ENCODE data around the gene ANO1. TPM values are rescaled to one million over a fixed set of nuclear protein-coding genes. Genes with fewer than 3 reads are reported as not detected.

Gene ANO1
- total RNA-seq, 1 experiment from 2014 or later: 41.7 TPM

DNA sequence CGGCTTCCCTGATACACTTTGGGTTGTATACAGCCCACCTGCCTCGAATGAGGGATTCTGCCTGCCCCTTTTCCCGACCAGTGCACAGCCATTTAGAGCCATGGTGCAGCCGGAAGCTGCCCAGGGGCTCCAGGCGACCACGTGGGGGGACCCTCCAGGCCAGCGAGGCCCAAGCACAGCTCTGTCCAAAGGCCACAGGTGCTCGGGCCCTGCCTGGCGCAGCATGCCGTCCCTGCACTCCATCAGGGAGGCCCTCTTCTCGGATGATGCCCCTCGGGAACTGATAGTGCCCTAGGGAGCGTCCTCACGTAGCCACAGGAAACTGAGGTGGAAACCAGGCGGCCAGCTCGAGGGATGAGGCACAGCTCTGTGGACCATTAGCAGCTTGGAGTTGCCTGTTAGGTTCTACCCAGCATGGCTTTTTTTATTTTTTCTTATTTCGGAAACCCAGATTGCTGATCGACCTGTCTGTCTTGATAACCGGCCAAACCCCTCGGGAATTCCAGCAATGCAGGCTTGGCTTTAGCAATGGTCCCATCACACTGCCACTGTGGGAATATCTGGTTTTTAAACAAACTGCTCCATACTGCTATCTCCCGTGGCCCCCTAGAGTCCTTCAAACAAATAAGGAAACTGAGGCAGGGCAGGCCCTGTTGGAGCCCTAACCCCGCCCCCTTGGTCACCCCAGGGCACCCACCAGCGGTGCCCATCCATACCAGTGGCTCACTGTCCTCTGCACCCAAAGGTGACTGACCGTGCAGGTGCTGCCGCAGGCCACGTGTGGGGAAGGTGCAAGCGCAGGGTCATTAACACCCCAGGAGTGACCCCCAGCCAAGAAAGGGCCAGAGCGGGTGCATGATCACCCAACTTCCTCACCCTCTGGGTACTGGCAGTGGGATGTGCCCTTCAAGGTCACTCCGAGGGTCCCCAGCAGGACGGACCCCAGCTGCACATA is 8.0 kb downstream of the ANO1 start:
- Histone ChIP-seq H3K9ac (ENCODE audit: low read length) (no peak overlapping the region), H3K9me2 (ENCODE audit: insufficient read depth) (no peaks in the 10 kb centered on the region), H3K9me3 (ENCODE audit: control insufficient read depth in 1 of 2, insufficient read depth in 1 of 2, low read depth in 1 of 2, low read length in 2 of 2) (no peaks in the 10 kb centered on the region), H3K4me2 (ENCODE audit: low read length) (no peak overlapping the region), H3K79me2 (ENCODE audit: insufficient read depth, low read length) (peaks cover 27% of the 10 kb centered on the region; the same call in 1 of the 2 replicates), H3K4me1 (ENCODE audit: control insufficient read depth in 1 of 2, insufficient read depth in 2 of 2, low read length in 2 of 2) (peaks cover 3 to 10% of the 10 kb centered on the region in 2 experiments), H2AFZ (ENCODE audit: low read depth, low read length, poor library complexity, severe bottlenecking) (no peak overlapping the region), H4K20me1 (ENCODE audit: insufficient read depth) (no peaks in the 10 kb centered on the region), H3K27ac (ENCODE audit: low read depth, low read length) (no peak overlapping the region), H3K27me3 (ENCODE audit: insufficient read depth, low read length) (no peaks in the 10 kb centered on the region), H3K4me3 (replicated peaks in 1 of 2; ENCODE audit: low read depth in 1 of 2, low read length in 2 of 2) (no peak overlapping the region), H3K36me3 (ENCODE audit: control insufficient read depth in 1 of 2, insufficient read depth in 2 of 2, low read length in 2 of 2) (no peaks in the 10 kb centered on the region; a peak in 1 of 4 replicates)
- TF ChIP-seq EZH2phosphoT487 (IDR thresholded peaks at IDR 0.05; ENCODE audit: borderline replicate concordance): no peak
- TF ChIP-seq, protein P1, sequence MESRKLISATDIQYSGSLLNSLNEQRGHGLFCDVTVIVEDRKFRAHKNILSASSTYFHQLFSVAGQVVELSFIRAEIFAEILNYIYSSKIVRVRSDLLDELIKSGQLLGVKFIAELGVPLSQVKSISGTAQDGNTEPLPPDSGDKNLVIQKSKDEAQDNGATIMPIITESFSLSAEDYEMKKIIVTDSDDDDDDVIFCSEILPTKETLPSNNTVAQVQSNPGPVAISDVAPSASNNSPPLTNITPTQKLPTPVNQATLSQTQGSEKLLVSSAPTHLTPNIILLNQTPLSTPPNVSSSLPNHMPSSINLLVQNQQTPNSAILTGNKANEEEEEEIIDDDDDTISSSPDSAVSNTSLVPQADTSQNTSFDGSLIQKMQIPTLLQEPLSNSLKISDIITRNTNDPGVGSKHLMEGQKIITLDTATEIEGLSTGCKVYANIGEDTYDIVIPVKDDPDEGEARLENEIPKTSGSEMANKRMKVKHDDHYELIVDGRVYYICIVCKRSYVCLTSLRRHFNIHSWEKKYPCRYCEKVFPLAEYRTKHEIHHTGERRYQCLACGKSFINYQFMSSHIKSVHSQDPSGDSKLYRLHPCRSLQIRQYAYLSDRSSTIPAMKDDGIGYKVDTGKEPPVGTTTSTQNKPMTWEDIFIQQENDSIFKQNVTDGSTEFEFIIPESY (IDR thresholded peaks at IDR 0.05; ENCODE audit: extremely low read depth, insufficient replicate concordance, low read length): no peak
- TF ChIP-seq FOSL1 (IDR thresholded peaks at IDR 0.05; ENCODE audit: low read depth): no peak
- TF ChIP-seq, protein P2, sequence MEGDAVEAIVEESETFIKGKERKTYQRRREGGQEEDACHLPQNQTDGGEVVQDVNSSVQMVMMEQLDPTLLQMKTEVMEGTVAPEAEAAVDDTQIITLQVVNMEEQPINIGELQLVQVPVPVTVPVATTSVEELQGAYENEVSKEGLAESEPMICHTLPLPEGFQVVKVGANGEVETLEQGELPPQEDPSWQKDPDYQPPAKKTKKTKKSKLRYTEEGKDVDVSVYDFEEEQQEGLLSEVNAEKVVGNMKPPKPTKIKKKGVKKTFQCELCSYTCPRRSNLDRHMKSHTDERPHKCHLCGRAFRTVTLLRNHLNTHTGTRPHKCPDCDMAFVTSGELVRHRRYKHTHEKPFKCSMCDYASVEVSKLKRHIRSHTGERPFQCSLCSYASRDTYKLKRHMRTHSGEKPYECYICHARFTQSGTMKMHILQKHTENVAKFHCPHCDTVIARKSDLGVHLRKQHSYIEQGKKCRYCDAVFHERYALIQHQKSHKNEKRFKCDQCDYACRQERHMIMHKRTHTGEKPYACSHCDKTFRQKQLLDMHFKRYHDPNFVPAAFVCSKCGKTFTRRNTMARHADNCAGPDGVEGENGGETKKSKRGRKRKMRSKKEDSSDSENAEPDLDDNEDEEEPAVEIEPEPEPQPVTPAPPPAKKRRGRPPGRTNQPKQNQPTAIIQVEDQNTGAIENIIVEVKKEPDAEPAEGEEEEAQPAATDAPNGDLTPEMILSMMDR (IDR thresholded peaks at IDR 0.05 in 2 of 3, conservative IDR thresholded peaks at IDR 0.05 in 1 of 3; ENCODE audit: borderline replicate concordance in 1 of 3, insufficient read depth in 1 of 3, low read depth in 2 of 3, low read length in 2 of 3): no peak
- TF ChIP-seq RAD21 (IDR thresholded peaks at IDR 0.05; ENCODE audit: low read depth): no peak
- TF ChIP-seq EZH2 (IDR thresholded peaks at IDR 0.05): no peak
- no peak for TF ChIP-seq ZNF274 (IDR thresholded peaks at IDR 0.05; ENCODE audit: low read depth, low read length)
- TF ChIP-seq SP1 (IDR thresholded peaks at IDR 0.05; ENCODE audit: low read depth): no peak
- RAD21 ChIA-PET (ENCODE audit: low non-redundant PET in 1 of 2, low total read pairs in 2 of 2, uncharacterized antibody in 2 of 2, unreplicated experiment in 2 of 2): no interaction called here
- DNase-seq (ENCODE audit: low read depth, low spot score): no peak
- intact Hi-C loops (cut with micrococcal nuclease): no loop called here
- CTCF ChIA-PET: interaction anchor here (1.3 kb wide), 1 partner anchor 91 kb away, joined by 3 read pairs; no protein-coding TSS in a partner anchor
- no TSS peak for BruUV-seq (replicated peaks)
- no peak for ATAC-seq
- POLR2A ChIA-PET: no interaction called here

All from HCT116 (cell line).